HL-60/S4 treated with phorbol 12-myristate 13-acetate at 8.2 ng/mL for 4 days and 3 days (cell line): ENCODE results near the gene IL11RA.

Experiments used
- in situ Hi-C: fragments of 300-500 bp; cut with MboI; formaldehyde crosslinking; loops from 2 replicates; pipeline ENCODE4 v1.15.0; 2022; ENCODE audit warnings: low sequenced_read_pairs

Gene IL11RA

GRCh38 chr9:34652602-34653000 is 616 bp downstream of the IL11RA start:
- in situ Hi-C loops, result loop anchor here (25.0 kb wide), 1 partner anchor 460 kb away; the partner anchor contains the start of genes ATOSB and STOML2

DNA sequence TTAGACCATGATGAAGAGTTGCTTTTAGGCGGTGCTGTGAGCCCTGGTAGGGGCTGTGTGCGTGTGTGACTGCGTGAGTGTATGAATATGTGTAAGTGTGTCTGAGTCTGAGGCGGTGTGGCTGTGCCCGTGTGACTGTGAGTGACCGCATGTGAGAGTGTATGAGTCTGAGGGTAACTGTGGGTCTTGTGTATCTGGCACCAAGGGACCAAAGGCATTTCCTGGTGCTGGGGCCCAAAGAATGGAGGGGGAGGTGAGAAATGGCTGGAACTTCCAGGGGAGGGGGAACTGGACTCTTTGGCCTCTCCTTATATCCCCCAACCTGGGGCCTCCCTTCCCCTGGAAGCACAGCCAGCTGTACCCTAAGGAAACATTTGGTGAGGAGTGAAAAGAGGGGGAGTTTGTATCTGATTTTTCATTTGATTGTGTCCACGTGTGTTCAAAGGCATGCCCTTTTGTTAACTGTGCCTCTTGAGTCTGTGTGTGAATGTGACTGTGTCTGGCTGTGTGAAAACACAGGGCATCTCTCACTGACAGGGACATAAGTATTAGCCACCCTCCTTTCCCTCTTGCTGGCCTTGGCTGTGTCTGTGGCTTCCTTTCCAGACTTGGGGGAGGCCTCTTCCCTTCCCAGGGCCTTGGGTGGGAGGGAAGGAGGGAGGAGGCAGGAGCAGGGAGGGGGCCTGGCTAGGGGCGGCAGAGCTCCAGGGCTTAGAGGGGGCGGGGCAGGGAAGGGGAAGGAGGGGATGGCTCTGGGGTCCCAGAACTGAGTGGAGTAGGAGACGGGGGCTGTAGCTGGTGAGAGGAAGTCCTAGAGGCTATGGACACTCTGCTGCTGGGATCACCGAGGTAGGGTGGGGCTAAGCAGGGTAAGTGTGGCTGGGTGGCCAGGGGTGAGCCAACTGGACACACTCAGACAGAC is 1.4 kb downstream of the IL11RA start:
- in situ Hi-C loops, result loop anchor here (25.0 kb wide), 1 partner anchor 459 kb away; the partner anchor contains the start of genes ATOSB and STOML2

GRCh38 chr9:34654323-34655051 is 2.5 kb downstream of the IL11RA start:
- in situ Hi-C loops, result loop anchor here (25.0 kb wide), 1 partner anchor 458 kb away; the partner anchor contains the start of genes ATOSB and STOML2

- in situ Hi-C loops, result loop anchor here (25.0 kb wide), 1 partner anchor 457 kb away; the partner anchor contains the start of genes ATOSB and STOML2
These were observed 3.4 kb downstream of the IL11RA start for GRCh38 chr9:34655394-34655793.

DNA sequence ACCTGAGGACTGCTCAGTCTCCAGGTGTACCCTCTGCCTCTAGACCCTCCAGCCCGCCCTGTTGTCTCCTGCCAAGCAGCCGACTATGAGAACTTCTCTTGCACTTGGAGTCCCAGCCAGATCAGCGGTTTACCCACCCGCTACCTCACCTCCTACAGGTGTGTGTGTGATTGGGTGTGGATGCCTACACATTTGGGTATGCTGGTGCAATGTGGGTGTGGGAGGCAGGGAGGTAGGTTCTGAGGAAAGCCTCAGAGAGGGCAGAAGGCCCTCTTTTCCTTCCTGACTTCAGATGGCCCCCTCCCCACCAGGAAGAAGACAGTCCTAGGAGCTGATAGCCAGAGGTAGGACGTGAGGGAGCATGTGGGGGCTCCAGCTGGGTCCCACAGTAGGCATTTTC is 5.0 kb downstream of the IL11RA start:
- in situ Hi-C loops, result loop anchor here (25.0 kb wide), 1 partner anchor 455 kb away; the partner anchor contains the start of genes ATOSB and STOML2

GRCh38 chr9:34658461-34658860 is 6.5 kb downstream of the IL11RA start:
- in situ Hi-C loops, result loop anchor here (25.0 kb wide), 1 partner anchor 454 kb away; the partner anchor contains the start of genes ATOSB and STOML2

GRCh38 chr9:34659592-34660253 is 7.7 kb downstream of the IL11RA start:
- in situ Hi-C loops, result loop anchor here (25.0 kb wide), 1 partner anchor 453 kb away; the partner anchor contains the start of genes ATOSB and STOML2

DNA sequence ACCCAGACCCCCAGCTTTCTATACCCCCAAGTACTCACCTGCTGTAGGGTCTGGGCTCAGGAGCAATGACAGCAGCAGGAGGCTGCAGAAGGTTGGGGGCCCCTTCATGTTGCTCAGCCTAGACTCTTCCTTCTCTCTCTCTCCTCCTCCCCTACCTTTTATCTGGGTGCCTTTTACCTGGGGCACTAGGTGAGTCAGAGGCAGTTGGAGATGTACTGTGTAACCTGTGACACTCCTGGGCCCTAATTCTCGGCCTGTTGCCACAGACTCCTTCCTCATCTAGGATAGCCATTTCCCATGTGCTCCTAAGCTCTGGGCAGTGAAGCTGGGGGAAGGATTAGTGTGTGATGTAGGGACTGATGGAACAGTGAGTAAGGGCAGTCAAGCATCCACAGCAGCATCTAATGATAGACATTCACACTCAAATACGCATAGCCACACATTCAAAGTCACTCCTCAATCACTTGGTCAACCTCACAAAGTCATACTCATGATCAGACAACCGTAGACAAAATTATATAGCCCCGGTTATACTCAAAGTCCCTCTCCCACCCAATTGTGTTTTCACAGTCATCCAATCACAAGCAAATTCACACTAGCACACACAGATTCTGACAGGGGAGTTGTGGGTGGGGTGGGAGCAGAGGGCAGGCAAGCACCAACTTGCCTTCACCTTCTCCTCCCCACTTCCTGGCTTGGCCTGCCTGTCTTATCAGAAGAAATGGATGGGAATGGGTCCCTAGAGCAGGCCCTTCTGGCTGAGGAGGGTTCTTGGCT is 10.7 kb downstream of the IL11RA start, which contains the start of gene CCL27:
TSS of gene CCL27 (minus strand) at position 132 of the 777 bp plus-strand sequence. CDS start at position 108, 24 bp downstream.
- in situ Hi-C loops, result loop anchor here (25.0 kb wide), 1 partner anchor 450 kb away; the partner anchor contains the start of genes ATOSB and STOML2

GRCh38 chr9:34663303-34663605 is 11.3 kb downstream of the IL11RA start:
- in situ Hi-C loops, result loop anchor here (25.0 kb wide), 1 partner anchor 449 kb away; the partner anchor contains the start of genes ATOSB and STOML2

GRCh38 chr9:34664281-34665066 is 12.5 kb downstream of the IL11RA start:
- in situ Hi-C loops, result loop anchor here (25.0 kb wide), 1 partner anchor 448 kb away; the partner anchor contains the start of genes ATOSB and STOML2

DNA sequence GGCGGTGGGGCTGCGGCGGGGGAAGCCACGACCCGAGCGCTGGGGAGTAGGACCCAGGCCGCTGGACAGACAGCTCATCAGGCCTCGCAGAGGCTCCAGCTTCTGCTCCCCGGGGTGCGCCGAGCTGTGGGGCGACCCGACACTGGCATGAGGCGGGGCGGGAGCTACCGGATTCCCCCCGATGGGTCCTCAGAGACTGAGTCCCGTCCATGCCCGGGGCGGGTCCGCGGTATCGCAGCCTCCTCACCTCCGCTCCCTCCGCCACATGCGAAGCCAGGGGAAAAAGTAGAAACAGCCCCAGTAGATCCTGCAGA is 13.0 kb downstream of the IL11RA start:
- in situ Hi-C loops, result loop anchor here (25.0 kb wide), 1 partner anchor 447 kb away; the partner anchor contains the start of genes ATOSB and STOML2

- in situ Hi-C loops, result loop anchor here (25.0 kb wide), 1 partner anchor 447 kb away; the partner anchor contains the start of genes ATOSB and STOML2
These were observed 13.6 kb downstream of the IL11RA start for GRCh38 chr9:34665381-34666250.

- in situ Hi-C loops, result loop anchor here (25.0 kb wide), 1 partner anchor 442 kb away; the partner anchor contains the start of genes ATOSB and STOML2
These were observed 18.0 kb downstream of the IL11RA start for GRCh38 chr9:34669809-34670562.

DNA sequence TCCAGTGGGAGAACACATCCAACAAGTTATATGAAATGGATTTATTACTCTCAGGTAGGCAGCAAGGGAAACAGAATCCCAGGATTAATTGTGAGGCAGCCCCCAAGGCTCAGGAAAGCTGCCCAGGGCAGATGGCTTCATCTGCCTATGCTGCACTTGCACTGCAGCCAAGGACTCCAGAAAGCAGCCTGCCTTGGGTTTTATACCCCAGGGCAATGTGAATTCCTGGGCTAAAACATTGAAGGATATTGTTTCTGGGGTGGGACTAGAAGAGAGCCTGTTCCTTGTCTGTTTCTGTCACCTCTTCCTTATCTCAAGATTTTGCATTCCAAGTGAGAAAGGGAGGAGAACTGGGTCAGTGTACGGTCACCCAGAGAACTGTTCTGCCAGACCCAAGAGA is 19.3 kb downstream of the IL11RA start:
- in situ Hi-C loops, result loop anchor here (25.0 kb wide), 1 partner anchor 441 kb away; the partner anchor contains the start of genes ATOSB and STOML2

DNA sequence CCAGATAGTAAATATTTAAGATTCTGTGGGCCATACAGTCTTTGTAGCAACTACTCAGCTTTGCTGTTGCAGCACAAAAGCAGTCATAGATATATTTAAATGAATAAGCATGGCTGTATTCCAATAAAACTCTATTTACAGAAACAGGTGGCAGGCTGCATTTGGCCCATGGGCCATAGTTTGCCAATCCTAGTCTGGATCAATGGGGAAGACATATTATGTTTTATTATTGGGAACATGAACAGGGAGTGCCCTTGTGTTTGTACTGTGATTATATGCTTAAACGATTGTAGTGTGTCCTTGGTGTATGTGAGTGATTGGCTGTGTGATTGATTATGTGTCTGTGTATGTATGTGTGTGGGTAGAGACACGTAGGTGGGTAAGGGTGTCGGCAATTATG is 22.5 kb downstream of the IL11RA start:
- in situ Hi-C loops, result loop anchor here (25.0 kb wide), 1 partner anchor 438 kb away; the partner anchor contains the start of genes ATOSB and STOML2

- in situ Hi-C loops, result no loop called here
These were observed 23.2 kb downstream of the IL11RA start for GRCh38 chr9:34675048-34675714.
